ENCODE measurements around the gene ETV4. TPM values are rescaled to one million over a fixed set of nuclear protein-coding genes. Genes with fewer than 3 reads are reported as not detected.

ETV4 gene
- total RNA-seq, 1 experiment from 2014 or later = 147 TPM

DNA sequence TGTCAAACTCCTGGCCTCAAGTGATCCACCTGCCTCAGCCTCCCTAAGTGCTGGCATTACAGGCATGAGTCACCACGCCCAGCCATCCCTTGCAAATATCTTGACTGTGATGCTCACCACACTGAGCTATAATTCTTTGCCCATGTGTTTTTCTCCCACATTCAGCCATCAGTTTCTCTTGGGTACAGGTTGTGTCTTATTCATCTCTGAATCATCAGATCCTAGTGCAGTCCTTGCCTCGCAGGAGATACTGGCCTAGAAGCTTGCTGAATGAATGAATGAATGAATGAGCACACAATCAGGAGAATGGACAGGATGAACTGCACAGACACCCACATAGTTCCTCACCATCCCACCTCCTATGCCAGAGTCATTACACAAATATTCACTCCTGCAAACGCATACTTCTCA is 24.4 kb upstream of the ETV4 start:
- Histone ChIP-seq H4K20me1 (ENCODE audit: low read length) (no peaks in the 10 kb centered on the region), H3K27ac (ENCODE audit: low read length) (no peak overlapping the region), H3K9ac (ENCODE audit: low read length) (no peak overlapping the region), H3K4me1 (ENCODE audit: insufficient read depth, low read length) (peaks cover 11% of the 10 kb centered on the region), H3F3A (ENCODE audit: low read length, unreplicated experiment) (no peaks in the 10 kb centered on the region), H3K79me2 (ENCODE audit: low read length) (no peaks in the 10 kb centered on the region), H3K4me3 (ENCODE audit: low read length) (no peak overlapping the region), H3K9me3 (ENCODE audit: low read length) (no peaks in the 10 kb centered on the region), H3K36me3 (ENCODE audit: low read depth, low read length) (no peaks in the 10 kb centered on the region), H3K4me2 (ENCODE audit: low read length) (no peak overlapping the region), H3K9me2 (replicated peaks; ENCODE audit: low read length) (no peaks in the 10 kb centered on the region), H3K27me3 (ENCODE audit: low read length) (no peaks in the 10 kb centered on the region), H2AFZ (ENCODE audit: low read length) (no peak overlapping the region)
- DNase-seq (peak; percentile 91), ATAC-seq (peak; percentile 77)
- TF ChIP-seq EZH2phosphoT487 (IDR thresholded peaks at IDR 0.05; ENCODE audit: borderline replicate concordance, low read length) (no peak), EZH2 (IDR thresholded peaks at IDR 0.05; ENCODE audit: low read length, unreplicated experiment) (no peak)
- TF ChIP-seq, protein P1, sequence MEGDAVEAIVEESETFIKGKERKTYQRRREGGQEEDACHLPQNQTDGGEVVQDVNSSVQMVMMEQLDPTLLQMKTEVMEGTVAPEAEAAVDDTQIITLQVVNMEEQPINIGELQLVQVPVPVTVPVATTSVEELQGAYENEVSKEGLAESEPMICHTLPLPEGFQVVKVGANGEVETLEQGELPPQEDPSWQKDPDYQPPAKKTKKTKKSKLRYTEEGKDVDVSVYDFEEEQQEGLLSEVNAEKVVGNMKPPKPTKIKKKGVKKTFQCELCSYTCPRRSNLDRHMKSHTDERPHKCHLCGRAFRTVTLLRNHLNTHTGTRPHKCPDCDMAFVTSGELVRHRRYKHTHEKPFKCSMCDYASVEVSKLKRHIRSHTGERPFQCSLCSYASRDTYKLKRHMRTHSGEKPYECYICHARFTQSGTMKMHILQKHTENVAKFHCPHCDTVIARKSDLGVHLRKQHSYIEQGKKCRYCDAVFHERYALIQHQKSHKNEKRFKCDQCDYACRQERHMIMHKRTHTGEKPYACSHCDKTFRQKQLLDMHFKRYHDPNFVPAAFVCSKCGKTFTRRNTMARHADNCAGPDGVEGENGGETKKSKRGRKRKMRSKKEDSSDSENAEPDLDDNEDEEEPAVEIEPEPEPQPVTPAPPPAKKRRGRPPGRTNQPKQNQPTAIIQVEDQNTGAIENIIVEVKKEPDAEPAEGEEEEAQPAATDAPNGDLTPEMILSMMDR (conservative IDR thresholded peaks at IDR 0.05; ENCODE audit: low read depth, low read length) = no peak
- CTCF ChIA-PET = interaction anchor here (0.5 to 1.0 kb wide), 5 partner anchors 9 to 136 kb away, joined by 3 to 10 read pairs (median 3); no protein-coding TSS in a partner anchor
- no TSS peak for BruUV-seq (replicated peaks)
- POLR2A ChIA-PET (ENCODE audit: unreplicated experiment) = interaction anchor here (0.6 kb wide), 1 partner anchor 50 kb away, joined by 7 read pairs; no protein-coding TSS in a partner anchor
- intact Hi-C loops (cut with micrococcal nuclease) = no loop called here

DNA sequence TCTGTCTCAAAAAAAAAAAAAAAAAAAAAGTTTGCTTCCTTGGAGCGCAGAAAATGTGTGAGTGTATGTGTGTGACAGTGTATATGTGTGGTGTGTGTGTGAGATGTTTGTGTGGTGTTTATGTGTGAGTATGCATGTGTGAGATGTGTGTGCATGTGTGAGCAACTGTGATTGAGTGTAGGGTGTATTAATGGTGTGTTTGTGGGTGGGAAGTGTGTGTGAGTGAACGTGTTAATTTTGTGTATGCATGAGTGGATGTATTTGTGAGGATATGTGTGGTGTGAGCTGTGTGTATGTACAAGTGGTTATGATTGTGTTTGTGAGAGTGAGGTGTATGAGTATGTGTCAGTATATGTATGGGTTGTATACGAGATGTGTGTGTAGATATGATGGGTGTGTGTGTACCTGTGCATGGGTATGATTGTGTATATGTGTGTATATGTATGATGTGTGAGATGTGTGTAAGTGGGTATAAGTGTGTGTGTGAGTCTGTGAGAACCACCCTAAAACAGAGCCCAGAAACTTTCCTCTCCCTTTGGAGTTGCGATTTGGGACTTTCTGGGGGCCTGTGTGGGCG is 22.5 kb upstream of the ETV4 start:
- no peaks in the 10 kb centered on the region for H3K27me3 ChIP-seq (ENCODE audit: low read length)
- intact Hi-C loops (cut with micrococcal nuclease) = no loop called here
- no peak for TF ChIP-seq EZH2 (IDR thresholded peaks at IDR 0.05; ENCODE audit: low read length, unreplicated experiment)
- TF ChIP-seq, protein P1 (conservative IDR thresholded peaks at IDR 0.05; ENCODE audit: low read depth, low read length) = no peak
- no peak for TF ChIP-seq EZH2phosphoT487 (IDR thresholded peaks at IDR 0.05; ENCODE audit: borderline replicate concordance, low read length)
- no peaks in the 10 kb centered on the region for H3K9me2 ChIP-seq (replicated peaks; ENCODE audit: low read length)
- no peaks in the 10 kb centered on the region for H3K9me3 ChIP-seq (ENCODE audit: low read length)
- H2AFZ ChIP-seq (ENCODE audit: low read length) = no peak overlapping the region
- DNase-seq = no peak
- peaks cover 8% of the 10 kb centered on the region for H3K4me1 ChIP-seq (ENCODE audit: insufficient read depth, low read length)
- ChIA-PET CTCF (no interaction called here), POLR2A (ENCODE audit: unreplicated experiment) (interaction anchor here (0.9 kb wide), 1 partner anchor 421 kb away, joined by 6 read pairs; no protein-coding TSS in a partner anchor)
- no peaks in the 10 kb centered on the region for H4K20me1 ChIP-seq (ENCODE audit: low read length)
- no TSS peak for BruUV-seq (replicated peaks)
- ATAC-seq = no peak
- H3K79me2 ChIP-seq (ENCODE audit: low read length) = no peaks in the 10 kb centered on the region
- H3K27ac ChIP-seq (ENCODE audit: low read length) = no peak overlapping the region
- H3K4me2 ChIP-seq (ENCODE audit: low read length) = no peak overlapping the region
- H3K9ac ChIP-seq (ENCODE audit: low read length) = no peak overlapping the region
- H3K36me3 ChIP-seq (ENCODE audit: low read depth, low read length) = no peaks in the 10 kb centered on the region
- H3F3A ChIP-seq (ENCODE audit: low read length, unreplicated experiment) = no peaks in the 10 kb centered on the region
- no peak overlapping the region for H3K4me3 ChIP-seq (ENCODE audit: low read length)
